GM19023 (cell line): ENCODE measurements around the gene TCF3.

ENCODE experiments used
- ATAC-seq: cut with Tn5 transposase; IDR thresholded peaks from one replicate; pipeline ENCODE4 v1.9.1; 2021; ENCODE audit warnings: mild to moderate bottlenecking, moderate library complexity; ENCODE audit not compliant: unreplicated experiment

Gene TCF3

GRCh38 chr19:1631557-1632100, 20.8 kb downstream of the TCF3 start:
- ATAC-seq: no peak

- ATAC-seq: no peak
These were observed 21.6 kb downstream of the TCF3 start for GRCh38 chr19:1630811-1631210.

GRCh38 chr19:1630012-1630411, 22.4 kb downstream of the TCF3 start:
- ATAC-seq: no peak

- ATAC-seq: no peak
These were observed 23.1 kb downstream of the TCF3 start for GRCh38 chr19:1629256-1629808.

GRCh38 chr19:1627194-1627593, 25.2 kb downstream of the TCF3 start:
- ATAC-seq: no peak

- ATAC-seq: no peak
These were observed 25.9 kb downstream of the TCF3 start for GRCh38 chr19:1626417-1627010.

- no peak for ATAC-seq
These were observed 28.0 kb downstream of the TCF3 start for GRCh38 chr19:1624458-1624857.

GRCh38 chr19:1622541-1622940, 29.9 kb downstream of the TCF3 start:
- ATAC-seq: no peak

GRCh38 chr19:1622007-1622406, 30.4 kb downstream of the TCF3 start:
- no peak for ATAC-seq

- ATAC-seq: no peak
These were observed 30.8 kb downstream of the TCF3 start for GRCh38 chr19:1621574-1621973.

GRCh38 chr19:1621021-1621420, 31.4 kb downstream of the TCF3 start:
- no peak for ATAC-seq

- no peak for ATAC-seq
These were observed 31.9 kb downstream of the TCF3 start for GRCh38 chr19:1620502-1620901.

- no peak for ATAC-seq
These were observed 32.7 kb downstream of the TCF3 start for GRCh38 chr19:1619703-1620102.

- ATAC-seq: no peak
These were observed 33.3 kb downstream of the TCF3 start for GRCh38 chr19:1619094-1619439.

GRCh38 chr19:1618157-1619093, 34.0 kb downstream of the TCF3 start:
- ATAC-seq: no peak

- no peak for ATAC-seq
These were observed 35.5 kb downstream of the TCF3 start for GRCh38 chr19:1616875-1617274.

- no peak for ATAC-seq
These were observed 36.0 kb downstream of the TCF3 start for GRCh38 chr19:1616396-1616795.

- no peak for ATAC-seq
These were observed 37.2 kb downstream of the TCF3 start for GRCh38 chr19:1615156-1615765.

GRCh38 chr19:1613808-1614570, 38.4 kb downstream of the TCF3 start:
- ATAC-seq: no peak

GRCh38 chr19:1613146-1613545, 39.3 kb downstream of the TCF3 start:
- no peak for ATAC-seq
